Measurements from ENCODE around the gene HOXC10.

Gene HOXC10

DNA sequence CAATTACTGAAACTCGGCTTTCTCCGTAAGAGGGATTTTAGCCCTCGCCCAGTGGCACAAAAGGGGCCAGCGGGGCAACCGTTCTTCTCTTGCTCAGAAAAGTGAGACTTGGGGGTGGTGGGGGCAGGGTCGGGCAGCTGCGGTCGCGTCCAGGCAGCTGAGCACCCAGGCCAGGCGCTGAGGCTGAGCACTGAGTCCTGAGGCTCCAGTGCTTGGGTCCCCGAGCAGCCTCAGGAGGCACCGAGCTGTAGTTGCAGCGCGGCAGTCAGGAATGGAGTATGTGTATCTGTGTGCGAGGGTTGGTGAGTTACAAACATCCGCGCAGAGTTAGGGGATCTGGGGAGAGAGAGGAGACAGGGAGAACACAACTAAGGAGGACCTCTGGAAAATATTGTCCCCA lies 39.2 kb downstream of the HOXC10 start:
- peaks cover 7% of the 10 kb centered on the region for H3K4me1 ChIP-seq (ENCODE audit: control insufficient read depth, insufficient read depth, low read length)
- H3K27ac ChIP-seq (ENCODE audit: low read length) = no peak overlapping the region
- no peak overlapping the region for H3K9ac ChIP-seq (ENCODE audit: low read length in 2 of 2)
- H3K4me3 ChIP-seq (ENCODE audit: low read length in 2 of 2) = no peak overlapping the region
- no peaks in the 10 kb centered on the region for H3K36me3 ChIP-seq (ENCODE audit: control insufficient read depth in 2 of 2, insufficient read depth in 2 of 2, low read length in 2 of 2)
- H3K9me3 ChIP-seq (ENCODE audit: control insufficient read depth in 2 of 2, low read length in 2 of 2) = no peaks in the 10 kb centered on the region
- peaks cover 84 to 94% of the 10 kb centered on the region in 2 donors for H3K27me3 ChIP-seq (ENCODE audit: control insufficient read depth in 1 of 2, insufficient read depth in 2 of 2, low read length in 2 of 2)

DNA sequence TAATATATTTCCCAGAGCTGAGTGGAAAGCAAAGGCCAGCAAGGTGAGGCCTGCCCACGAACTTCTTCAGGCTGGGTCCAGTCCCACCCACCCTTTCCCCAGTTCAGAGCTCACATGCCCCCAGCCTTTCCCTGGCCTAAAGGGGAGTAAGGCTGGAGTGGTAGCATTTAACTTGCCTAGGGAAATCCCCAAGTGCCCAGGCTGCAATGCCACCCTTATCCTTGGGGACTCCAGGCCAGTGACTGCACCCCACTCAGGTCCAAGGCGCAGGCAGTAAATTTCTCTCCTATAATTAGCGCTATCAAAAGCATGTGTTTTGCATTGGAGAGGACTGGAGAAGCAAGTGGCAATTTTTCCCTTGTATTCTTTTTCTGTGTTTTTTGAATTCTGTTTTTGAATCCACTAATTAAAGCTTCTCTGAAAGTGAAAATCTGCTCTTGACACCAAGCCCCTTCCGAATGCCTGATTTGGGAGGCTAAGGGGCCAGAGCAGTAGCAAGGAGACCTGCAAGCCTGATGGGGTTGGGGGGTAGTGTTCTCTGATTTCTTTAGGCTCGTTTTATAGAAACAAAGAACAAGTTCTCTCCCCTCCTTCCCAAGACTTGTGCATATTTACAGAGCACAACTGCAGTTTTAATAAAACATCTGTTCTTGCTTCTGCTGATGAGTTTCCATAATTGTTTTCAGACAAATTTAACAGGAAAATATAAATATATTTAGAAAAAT lies 39.8 kb downstream of the HOXC10 start:
- no peaks in the 10 kb centered on the region for H3K36me3 ChIP-seq (ENCODE audit: control insufficient read depth in 2 of 2, insufficient read depth in 2 of 2, low read length in 2 of 2)
- H3K27ac ChIP-seq (ENCODE audit: low read length) = no peak overlapping the region
- H3K27me3 ChIP-seq (ENCODE audit: control insufficient read depth in 1 of 2, insufficient read depth in 2 of 2, low read length in 2 of 2) = peaks cover 83 to 93% of the 10 kb centered on the region in 2 donors
- H3K9ac ChIP-seq (ENCODE audit: low read length in 2 of 2) = no peak overlapping the region
- no peak overlapping the region for H3K4me3 ChIP-seq (ENCODE audit: low read length in 2 of 2)
- H3K9me3 ChIP-seq (ENCODE audit: control insufficient read depth in 2 of 2, low read length in 2 of 2) = no peaks in the 10 kb centered on the region
- H3K4me1 ChIP-seq (ENCODE audit: control insufficient read depth, insufficient read depth, low read length) = peaks cover 5% of the 10 kb centered on the region

DNA sequence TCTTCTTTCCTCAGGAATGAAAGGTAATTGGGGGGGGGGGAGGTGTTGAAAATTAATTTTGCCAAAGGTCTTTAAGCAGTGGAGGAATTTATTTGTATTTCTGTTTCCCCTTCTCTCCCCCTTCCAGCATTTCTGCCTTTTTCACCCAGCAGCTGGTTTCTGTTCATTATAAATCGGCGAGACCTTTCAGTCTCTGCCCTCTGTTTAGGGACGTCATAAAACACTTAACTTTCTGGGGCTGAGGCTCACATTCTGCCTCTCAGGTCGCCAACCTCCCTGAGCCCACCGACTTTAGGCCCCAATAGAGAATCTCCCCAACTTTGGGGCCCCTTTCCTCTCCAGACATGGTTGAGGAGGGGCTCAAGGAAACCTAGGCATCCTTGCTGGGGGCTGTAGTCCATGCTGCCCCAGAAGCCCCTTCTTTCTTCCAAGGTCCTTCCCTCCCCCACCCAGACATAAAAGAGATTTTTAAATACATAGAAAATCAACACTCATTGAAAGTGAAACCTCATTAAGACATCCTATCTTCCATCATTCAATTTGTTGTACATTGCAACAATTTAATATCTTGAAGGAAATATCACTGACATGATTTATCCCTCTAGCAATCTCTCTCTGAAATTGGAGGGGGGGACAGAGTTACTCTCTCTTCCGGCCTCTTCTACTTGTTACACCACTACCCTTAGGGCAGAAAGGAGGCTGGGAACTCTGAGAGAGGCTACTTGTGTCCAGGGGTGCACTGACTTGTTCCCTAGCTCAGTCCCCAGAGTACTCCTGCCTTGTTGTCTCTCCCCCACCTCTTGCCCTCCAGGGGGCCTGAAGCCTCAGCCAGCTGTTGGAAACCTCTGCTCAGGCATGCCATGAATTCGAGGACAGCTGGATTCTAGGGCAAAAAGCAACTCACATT lies 40.8 kb downstream of the HOXC10 start:
- Histone ChIP-seq H3K4me3 (ENCODE audit: low read length in 2 of 2) (no peak overlapping the region), H3K9me3 (ENCODE audit: control insufficient read depth in 2 of 2, low read length in 2 of 2) (no peaks in the 10 kb centered on the region), H3K4me1 (ENCODE audit: control insufficient read depth, insufficient read depth, low read length) (peaks cover 5% of the 10 kb centered on the region), H3K36me3 (ENCODE audit: control insufficient read depth in 2 of 2, insufficient read depth in 2 of 2, low read length in 2 of 2) (no peaks in the 10 kb centered on the region), H3K9ac (ENCODE audit: low read length in 2 of 2) (no peak overlapping the region), H3K27ac (ENCODE audit: low read length) (no peak overlapping the region), H3K27me3 (ENCODE audit: control insufficient read depth in 1 of 2, insufficient read depth in 2 of 2, low read length in 2 of 2) (peaks cover 77 to 93% of the 10 kb centered on the region in 2 donors)

DNA sequence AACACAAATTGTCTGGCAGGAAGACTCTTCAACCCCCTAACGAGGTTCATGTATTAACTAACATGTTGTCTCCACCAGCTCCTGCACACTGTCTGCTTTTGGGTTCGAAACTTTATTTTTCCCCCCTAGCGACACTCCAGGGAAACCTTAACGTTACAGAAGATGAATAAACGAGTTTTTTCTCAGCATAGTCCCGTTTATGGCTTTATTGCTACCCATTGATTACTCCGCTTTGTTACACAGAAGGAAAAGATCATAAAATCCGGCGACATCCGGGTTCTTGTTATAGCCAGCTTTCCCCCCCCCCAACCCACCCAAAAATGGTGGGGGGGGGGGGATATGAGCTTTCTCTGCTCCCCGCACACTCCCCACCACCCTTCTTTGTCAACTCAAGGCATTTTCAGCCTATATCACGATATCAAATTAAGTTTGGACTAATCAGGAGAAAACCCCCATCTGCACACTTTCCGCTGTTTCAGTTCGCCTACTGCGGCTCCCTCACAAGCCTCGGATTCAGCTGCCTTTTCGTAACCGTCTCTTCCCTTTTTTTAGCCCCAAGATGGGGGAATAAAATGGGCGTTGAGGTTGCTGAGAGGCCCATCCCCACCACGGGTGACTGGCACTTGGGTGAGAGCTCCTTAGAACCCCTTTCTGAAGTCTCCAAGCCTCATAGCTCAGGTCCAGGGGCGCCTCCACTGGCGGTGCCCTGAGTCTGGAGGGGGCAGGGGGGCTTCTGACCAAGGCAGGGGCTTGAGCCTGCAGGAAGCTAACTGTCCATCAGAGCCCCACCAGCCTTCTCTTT lies 41.9 kb downstream of the HOXC10 start:
- Histone ChIP-seq H3K36me3 (ENCODE audit: control insufficient read depth in 2 of 2, insufficient read depth in 2 of 2, low read length in 2 of 2) (no peaks in the 10 kb centered on the region), H3K27me3 (ENCODE audit: control insufficient read depth in 1 of 2, insufficient read depth in 2 of 2, low read length in 2 of 2) (peaks cover 74 to 93% of the 10 kb centered on the region in 2 donors), H3K27ac (ENCODE audit: low read length) (no peak overlapping the region), H3K4me1 (ENCODE audit: control insufficient read depth, insufficient read depth, low read length) (peaks cover 5% of the 10 kb centered on the region), H3K9me3 (ENCODE audit: control insufficient read depth in 2 of 2, low read length in 2 of 2) (no peaks in the 10 kb centered on the region), H3K9ac (ENCODE audit: low read length in 2 of 2) (no peak overlapping the region), H3K4me3 (ENCODE audit: low read length in 2 of 2) (no peak overlapping the region)

DNA sequence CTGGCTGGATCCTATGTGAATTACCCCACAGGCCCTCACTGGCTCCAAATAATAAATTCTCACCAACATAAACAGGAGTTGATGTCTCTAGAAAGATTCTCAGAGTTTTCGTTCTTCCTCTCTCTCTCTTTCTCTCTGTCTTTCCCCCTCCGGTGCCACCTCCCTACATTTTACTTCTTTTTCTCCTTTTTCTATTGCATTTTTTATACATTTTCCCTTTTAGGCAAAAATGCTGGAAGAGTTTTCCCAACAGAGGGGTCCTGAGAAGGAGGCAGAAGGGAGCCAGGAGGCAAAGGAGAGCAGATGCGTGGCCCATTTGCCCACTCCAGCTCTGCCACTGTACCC lies 42.5 kb downstream of the HOXC10 start:
- H3K4me3 ChIP-seq (ENCODE audit: low read length in 2 of 2) = no peak overlapping the region
- no peak overlapping the region for H3K9ac ChIP-seq (ENCODE audit: low read length in 2 of 2)
- no peaks in the 10 kb centered on the region for H3K36me3 ChIP-seq (ENCODE audit: control insufficient read depth in 2 of 2, insufficient read depth in 2 of 2, low read length in 2 of 2)
- peaks cover 5% of the 10 kb centered on the region for H3K4me1 ChIP-seq (ENCODE audit: control insufficient read depth, insufficient read depth, low read length)
- H3K27me3 ChIP-seq (ENCODE audit: control insufficient read depth in 1 of 2, insufficient read depth in 2 of 2, low read length in 2 of 2) = peaks cover 76 to 97% of the 10 kb centered on the region in 2 donors
- H3K27ac ChIP-seq (ENCODE audit: low read length) = no peak overlapping the region
- H3K9me3 ChIP-seq (ENCODE audit: control insufficient read depth in 2 of 2, low read length in 2 of 2) = no peaks in the 10 kb centered on the region

DNA sequence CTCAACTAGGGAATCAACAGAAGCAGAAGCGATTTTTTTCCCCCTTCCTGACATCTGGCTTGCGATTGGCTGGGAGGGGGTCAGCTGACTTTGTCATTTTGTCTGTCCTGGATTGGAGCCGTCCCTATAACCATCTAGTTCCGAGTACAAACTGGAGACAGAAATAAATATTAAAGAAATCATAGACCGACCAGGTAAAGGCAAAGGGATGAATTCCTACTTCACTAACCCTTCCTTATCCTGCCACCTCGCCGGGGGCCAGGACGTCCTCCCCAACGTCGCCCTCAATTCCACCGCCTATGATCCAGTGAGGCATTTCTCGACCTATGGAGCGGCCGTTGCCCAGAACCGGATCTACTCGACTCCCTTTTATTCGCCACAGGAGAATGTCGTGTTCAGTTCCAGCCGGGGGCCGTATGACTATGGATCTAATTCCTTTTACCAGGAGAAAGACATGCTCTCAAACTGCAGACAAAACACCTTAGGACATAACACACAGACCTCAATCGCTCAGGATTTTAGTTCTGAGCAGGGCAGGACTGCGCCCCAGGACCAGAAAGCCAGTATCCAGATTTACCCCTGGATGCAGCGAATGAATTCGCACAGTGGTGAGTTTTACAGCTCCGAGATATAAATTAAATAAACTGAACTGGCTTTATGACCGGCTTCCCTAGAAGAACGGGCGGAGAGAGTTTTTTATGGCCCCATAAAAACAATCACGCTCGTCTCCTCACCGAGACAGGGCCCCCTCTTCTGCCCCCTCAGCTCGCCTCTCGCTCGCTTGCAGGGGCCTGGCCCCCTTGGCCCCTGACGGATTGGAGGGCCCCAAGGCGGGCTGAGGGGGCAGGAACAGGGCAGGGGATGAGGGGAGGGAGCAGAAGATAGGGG lies 43.6 kb downstream of the HOXC10 start, which contains the start of gene HOXC6:
Gene HOXC6 (plus strand): TSS at position 127 of the 888 bp plus-strand sequence. CDS start 82 bp downstream, at position 209.
- no peaks in the 10 kb centered on the region for H3K9me3 ChIP-seq (ENCODE audit: control insufficient read depth in 2 of 2, low read length in 2 of 2)
- H3K27me3 ChIP-seq (ENCODE audit: control insufficient read depth in 1 of 2, insufficient read depth in 2 of 2, low read length in 2 of 2) = peaks cover 71 to 97% of the 10 kb centered on the region in 2 donors
- no peak within 1 kb of the TSS for H3K9ac ChIP-seq (ENCODE audit: low read length in 2 of 2)
- peak within 1 kb of the TSS in 1 of 2 donors; percentile 35 for H3K4me3 ChIP-seq (ENCODE audit: low read length in 2 of 2)
- H3K36me3 ChIP-seq (ENCODE audit: control insufficient read depth in 2 of 2, insufficient read depth in 2 of 2, low read length in 2 of 2) = no peaks in the 10 kb centered on the region
- peaks cover 5% of the 10 kb centered on the region for H3K4me1 ChIP-seq (ENCODE audit: control insufficient read depth, insufficient read depth, low read length)
- H3K27ac ChIP-seq (ENCODE audit: low read length) = no peak within 1 kb of the TSS

DNA sequence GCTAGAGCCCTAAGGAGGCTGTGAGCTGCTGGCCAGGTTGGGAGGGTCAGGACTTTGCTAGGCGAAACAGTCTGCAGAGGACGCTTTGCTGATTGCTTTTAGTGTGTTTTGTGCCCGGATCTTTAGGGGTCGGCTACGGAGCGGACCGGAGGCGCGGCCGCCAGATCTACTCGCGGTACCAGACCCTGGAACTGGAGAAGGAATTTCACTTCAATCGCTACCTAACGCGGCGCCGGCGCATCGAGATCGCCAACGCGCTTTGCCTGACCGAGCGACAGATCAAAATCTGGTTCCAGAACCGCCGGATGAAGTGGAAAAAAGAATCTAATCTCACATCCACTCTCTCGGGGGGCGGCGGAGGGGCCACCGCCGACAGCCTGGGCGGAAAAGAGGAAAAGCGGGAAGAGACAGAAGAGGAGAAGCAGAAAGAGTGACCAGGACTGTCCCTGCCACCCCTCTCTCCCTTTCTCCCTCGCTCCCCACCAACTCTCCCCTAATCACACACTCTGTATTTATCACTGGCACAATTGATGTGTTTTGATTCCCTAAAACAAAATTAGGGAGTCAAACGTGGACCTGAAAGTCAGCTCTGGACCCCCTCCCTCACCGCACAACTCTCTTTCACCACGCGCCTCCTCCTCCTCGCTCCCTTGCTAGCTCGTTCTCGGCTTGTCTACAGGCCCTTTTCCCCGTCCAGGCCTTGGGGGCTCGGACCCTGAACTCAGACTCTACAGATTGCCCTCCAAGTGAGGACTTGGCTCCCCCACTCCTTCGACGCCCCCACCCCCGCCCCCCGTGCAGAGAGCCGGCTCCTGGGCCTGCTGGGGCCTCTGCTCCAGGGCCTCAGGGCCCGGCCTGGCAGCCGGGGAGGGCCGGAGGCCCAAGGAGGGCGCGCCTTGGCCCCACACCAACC lies 44.8 kb downstream of the HOXC10 start:
- peaks cover 61 to 96% of the 10 kb centered on the region in 2 donors for H3K27me3 ChIP-seq (ENCODE audit: control insufficient read depth in 1 of 2, insufficient read depth in 2 of 2, low read length in 2 of 2)
- peaks cover 5% of the 10 kb centered on the region for H3K4me1 ChIP-seq (ENCODE audit: control insufficient read depth, insufficient read depth, low read length)
- H3K9ac ChIP-seq (ENCODE audit: low read length in 2 of 2) = no peak overlapping the region
- H3K27ac ChIP-seq (ENCODE audit: low read length) = no peak overlapping the region
- H3K4me3 ChIP-seq (ENCODE audit: low read length in 2 of 2) = no peak overlapping the region
- no peaks in the 10 kb centered on the region for H3K36me3 ChIP-seq (ENCODE audit: control insufficient read depth in 2 of 2, insufficient read depth in 2 of 2, low read length in 2 of 2)
- no peaks in the 10 kb centered on the region for H3K9me3 ChIP-seq (ENCODE audit: control insufficient read depth in 2 of 2, low read length in 2 of 2)

DNA sequence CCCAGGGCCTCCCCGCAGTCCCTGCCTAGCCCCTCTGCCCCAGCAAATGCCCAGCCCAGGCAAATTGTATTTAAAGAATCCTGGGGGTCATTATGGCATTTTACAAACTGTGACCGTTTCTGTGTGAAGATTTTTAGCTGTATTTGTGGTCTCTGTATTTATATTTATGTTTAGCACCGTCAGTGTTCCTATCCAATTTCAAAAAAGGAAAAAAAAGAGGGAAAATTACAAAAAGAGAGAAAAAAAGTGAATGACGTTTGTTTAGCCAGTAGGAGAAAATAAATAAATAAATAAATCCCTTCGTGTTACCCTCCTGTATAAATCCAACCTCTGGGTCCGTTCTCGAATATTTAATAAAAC lies 45.5 kb downstream of the HOXC10 start:
- Histone ChIP-seq H3K4me3 (ENCODE audit: low read length in 2 of 2) (no peak overlapping the region), H3K9me3 (ENCODE audit: control insufficient read depth in 2 of 2, low read length in 2 of 2) (no peaks in the 10 kb centered on the region), H3K36me3 (ENCODE audit: control insufficient read depth in 2 of 2, insufficient read depth in 2 of 2, low read length in 2 of 2) (no peaks in the 10 kb centered on the region), H3K27ac (ENCODE audit: low read length) (no peak overlapping the region), H3K9ac (ENCODE audit: low read length in 2 of 2) (no peak overlapping the region), H3K4me1 (ENCODE audit: control insufficient read depth, insufficient read depth, low read length) (peaks cover 5% of the 10 kb centered on the region), H3K27me3 (ENCODE audit: control insufficient read depth in 1 of 2, insufficient read depth in 2 of 2, low read length in 2 of 2) (peaks cover 61 to 97% of the 10 kb centered on the region in 2 donors)

DNA sequence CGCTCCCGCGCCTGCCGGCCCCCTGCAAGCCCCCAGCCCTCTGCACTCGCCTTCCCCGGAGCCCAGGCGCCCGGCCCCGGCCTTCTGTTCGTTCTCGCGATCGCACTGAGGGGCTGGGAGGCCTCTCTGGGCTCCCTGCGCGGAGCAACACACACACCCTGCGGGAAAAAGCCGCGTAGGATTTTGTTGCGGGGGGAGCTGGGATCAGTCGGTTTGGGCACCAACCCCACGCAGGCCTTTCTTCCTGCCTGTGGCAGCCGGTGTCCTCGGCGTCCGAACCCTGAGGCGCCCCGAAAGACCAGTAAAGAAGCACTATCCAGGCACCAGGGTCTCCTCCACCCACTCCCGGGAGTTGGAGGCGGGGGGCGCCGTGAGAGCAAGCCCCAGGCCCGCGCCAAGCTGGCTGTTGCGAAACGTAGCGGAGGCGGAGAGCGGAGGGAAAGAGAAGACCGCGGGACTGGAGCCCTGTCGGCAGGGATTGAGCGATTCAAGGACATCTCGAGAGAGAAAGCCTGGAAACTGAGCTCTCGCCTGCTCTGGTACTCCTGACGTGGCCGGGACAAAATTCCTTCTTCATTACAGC lies 46.0 kb downstream of the HOXC10 start:
- Histone ChIP-seq H3K4me1 (ENCODE audit: control insufficient read depth, insufficient read depth, low read length) (peaks cover 5% of the 10 kb centered on the region), H3K36me3 (ENCODE audit: control insufficient read depth in 2 of 2, insufficient read depth in 2 of 2, low read length in 2 of 2) (no peaks in the 10 kb centered on the region), H3K9me3 (ENCODE audit: control insufficient read depth in 2 of 2, low read length in 2 of 2) (no peaks in the 10 kb centered on the region), H3K27me3 (ENCODE audit: control insufficient read depth in 1 of 2, insufficient read depth in 2 of 2, low read length in 2 of 2) (peaks cover 58 to 93% of the 10 kb centered on the region in 2 donors), H3K9ac (ENCODE audit: low read length in 2 of 2) (no peak overlapping the region), H3K27ac (ENCODE audit: low read length) (no peak overlapping the region), H3K4me3 (ENCODE audit: low read length in 2 of 2) (no peak overlapping the region)

Data from stomach smooth muscle (tissue), 2 donors.